ENCODE data around the gene PACC1.

The PACC1 gene

DNA sequence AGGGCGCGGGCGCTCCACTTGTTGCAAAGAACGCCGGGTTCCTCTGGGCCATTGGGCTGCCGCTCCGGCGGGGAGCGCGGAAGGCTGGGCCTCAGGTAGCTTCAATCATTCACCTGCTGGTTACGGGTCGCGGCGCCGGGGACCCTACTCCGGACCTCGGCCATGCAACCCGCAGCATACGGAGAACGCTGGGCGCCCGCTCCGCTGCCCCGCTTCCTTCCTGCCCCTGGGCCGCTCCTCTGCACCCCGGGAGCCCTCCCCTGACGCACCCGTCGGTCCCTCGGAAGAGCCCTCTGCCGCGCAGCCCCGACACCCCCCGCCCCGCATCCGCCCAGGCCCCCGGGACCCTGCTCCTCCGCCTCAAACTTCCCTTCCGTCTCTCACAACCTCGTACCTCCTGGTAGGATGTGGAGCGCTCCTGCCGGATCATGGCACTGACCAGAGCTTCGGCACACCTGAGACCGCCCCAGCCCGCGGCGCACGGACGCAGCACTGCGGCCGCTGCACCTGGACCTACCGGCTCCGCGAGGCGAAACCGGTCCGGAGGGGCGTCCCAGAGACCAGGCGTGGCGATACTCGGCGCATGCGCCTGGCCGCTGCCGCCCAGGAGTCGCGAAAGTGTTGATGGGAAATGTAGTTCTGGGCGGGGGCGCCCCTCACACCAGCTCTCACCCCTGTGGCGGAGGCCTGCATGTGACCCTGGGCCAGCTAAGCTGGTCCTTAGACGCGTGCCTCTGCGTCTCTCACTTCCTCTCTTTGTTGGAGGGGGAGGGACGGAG is at the start of gene PACC1:
Gene PACC1, minus strand, starts transcription at position 559 of the 779 bp plus-strand sequence. Its CDS starts 129 bp downstream, at position 430.
- peak; percentile 94 for DNase-seq

DNA sequence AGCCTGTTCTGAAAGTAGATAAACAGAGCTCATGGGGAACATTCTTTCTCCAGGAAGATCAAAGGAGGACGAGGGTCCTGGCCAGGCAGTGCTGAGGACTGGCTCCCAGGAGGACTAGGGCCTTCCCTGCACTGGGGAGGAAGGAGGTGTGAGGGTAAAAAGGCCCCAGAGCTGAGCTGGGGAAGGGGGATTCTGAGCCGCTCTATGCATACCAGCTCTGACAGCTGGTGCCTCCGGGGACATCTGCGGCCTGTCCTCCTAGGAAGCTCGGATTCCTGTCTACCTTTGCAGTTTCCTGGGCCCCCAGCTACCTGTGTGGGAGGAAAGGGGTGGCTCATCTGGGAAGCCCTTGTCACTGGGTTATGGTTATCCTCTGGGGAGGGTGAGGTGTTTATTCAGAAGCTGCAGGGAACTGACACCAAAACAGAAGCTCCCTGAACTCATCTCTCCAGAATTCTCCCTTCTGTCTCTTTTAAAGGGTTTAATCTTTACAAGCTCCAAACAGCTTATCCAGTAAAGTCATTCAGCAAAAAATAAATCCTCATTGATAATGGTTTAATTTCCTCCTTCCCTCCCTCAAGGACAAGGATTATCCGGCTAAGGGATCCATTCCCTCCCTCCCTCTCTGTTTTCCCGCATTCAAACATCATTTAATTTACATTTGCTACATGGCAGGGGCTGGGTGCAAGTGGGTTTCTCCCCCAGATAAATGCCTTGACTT is 49.0 kb upstream of the PACC1 start:
- no peak for DNase-seq

DNA sequence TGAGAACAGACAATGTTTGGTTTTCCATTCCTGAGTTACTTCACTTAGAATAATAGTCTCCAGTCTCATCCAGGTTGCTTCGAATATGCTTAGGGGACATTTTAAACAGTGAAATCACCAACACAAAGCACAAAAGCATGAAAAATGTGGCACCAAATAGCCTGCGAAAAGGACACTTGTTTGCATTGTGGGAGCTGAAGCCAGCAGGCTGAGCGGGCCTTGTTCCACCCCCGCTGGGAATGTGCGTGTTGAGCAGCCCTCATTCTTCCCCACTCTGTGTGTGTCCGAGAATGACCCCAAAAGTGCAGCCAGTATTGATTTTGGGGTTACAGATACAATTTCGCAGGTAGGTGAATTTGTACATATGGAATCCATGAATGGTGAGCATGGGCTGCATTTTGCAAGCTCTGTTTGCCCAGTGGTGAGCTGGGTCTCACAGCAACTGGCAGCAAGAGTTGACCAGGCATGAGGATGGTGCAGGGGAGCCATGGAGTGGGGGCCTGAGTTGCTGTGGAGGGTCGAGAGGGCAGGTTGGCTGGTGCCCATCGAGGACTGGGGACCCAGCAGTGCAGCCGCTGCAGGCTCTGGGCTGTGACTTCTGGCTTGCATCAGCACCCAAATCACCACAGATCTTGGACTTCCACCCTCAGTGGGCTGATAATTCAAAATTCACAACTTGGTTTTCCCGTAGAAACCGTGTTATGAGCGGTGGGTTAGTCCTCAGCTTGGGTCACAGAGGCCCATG is 47.4 kb upstream of the PACC1 start:
- DNase-seq: no peak

DNA sequence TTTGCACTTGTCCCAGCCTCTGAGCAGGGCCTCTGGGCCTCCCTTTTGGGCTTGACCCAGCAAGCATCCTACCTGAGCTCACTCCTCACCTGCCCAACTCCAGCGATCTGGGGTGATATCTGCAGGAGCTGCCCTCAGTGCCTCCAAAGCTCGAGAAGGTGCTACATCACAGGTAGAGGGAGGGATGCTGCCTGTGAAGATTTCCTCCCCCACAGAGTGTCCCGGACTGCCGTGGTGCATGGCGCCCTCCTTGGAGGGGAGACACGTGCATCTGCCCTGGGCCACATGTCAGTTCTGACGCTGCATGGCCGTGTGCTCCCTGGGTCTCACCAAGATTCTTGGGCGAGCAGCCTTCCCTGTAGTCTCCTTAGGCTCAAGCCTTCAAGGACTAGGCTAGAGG is 45.7 kb upstream of the PACC1 start:
- no peak for DNase-seq

DNA sequence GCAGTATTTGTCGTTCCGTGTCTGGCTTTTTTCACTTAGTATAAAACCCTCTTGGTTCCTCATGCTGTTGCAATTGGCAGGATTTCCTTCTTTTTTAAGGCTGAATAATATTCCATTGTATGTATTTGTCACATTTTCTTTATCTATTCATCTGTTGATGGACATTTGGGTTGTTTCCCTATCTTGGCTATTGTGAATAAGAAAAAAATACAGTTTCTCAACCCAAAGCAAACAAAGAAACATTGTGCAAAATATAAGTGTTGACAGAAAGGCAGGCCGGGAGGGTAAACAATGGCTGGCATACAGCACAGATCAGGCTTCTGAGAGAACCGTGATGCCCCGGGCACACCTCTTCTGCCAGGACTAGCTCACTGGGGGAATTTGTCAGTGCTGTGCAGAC is 45.0 kb upstream of the PACC1 start:
- no peak for DNase-seq

DNA sequence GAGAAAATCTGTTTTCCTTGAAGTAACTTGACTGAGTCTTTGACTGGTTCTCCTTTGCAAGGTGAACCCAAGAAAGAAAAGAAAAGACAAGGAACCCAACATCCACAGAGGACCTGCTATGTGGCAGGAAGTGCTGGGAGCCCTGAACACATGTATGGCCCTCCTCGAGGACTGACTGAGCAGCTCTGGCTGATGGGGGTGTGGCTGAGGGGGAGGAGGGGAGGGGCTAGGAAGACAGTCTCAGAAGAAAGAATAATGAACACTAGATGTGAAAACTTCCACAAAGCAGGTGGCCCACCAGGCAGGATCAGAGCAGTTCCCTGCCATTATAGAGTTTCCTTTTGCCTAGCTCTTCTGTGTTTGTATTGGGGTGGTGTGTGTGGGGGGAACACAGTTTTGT is 44.1 kb upstream of the PACC1 start:
- no peak for DNase-seq

DNA sequence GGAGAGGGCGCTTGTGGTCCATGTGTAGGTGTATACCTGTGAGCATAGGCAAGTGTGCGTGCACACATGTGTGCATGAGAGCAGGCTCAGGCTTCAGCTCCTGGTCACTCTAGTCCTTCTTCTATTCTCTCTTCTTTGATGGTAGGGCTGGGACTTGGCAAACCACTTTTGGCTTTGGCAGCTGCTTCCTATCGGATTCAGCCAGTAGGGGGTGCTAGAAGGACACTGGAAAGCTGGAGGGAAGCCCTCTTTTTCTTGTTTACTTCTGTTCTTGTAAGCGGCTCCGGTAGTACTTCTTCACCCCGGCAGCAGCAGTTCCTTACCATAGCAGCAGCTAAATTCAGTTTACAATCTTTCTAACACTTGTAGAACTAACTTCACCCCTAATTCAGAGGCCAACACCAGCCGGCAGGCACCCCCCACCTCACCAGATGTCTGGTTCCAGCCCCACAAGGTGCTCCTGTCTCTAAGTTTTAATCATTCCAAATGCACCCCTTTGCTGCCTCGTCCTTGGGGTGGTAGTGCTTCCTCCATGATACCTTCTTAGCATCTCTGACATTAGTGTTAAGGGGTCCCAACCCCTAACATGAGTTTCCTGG is 43.2 kb upstream of the PACC1 start:
- peak; percentile 63 for DNase-seq

DNA sequence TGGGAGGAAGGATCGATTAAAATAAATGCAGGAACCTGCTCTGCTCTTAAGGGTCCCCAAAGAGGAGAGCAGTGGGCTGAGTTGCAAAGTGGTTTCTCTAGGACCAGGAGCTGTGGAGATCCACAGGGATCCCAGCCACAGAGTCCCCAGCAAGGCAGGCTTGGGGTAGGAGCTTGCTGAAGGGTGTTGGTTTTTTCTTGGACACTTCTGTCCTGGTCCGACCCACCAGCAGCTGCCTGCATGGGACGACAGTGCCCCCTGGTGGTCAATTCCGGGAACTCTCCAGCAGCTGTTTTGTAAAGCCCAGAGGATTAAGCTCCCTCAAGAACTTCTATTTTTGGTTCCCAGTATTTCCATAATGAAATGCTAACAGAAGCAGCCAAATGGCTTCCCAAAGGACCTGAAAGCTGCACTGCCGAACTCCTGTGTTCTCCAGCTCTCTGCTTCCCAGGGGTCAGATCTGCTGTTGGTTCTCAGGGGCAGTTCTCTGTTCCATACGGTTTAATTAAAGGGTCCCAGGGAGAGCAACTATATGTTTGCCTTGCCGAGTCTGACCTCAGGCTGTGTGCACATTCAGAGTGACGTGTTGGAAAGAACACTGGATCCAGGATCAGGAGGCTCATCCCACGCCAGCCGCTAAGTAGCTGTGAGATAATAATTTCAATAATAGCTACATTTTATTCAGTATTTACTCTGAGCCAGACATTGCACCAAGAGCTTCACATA is 41.3 kb upstream of the PACC1 start:
- DNase-seq: peak; percentile 80

DNA sequence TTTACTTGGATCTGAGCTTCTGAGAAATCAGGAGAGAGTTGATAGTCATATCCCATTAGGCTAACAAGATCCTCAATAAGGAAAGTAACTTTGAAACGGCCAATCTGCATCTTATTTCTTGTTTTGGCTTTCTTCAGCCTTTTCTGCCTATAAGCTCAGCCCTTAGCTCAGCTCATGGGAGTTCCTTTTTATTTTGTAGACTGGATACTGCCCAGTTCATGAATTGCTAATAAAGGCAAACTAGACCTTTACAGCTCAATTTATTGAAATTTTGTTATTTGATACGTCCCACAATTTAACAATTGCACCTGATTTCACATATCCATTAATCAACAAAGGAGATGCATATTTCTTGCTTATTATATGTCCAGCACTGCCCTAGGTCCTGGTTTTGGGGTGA is 40.7 kb upstream of the PACC1 start:
- no peak for DNase-seq

DNA sequence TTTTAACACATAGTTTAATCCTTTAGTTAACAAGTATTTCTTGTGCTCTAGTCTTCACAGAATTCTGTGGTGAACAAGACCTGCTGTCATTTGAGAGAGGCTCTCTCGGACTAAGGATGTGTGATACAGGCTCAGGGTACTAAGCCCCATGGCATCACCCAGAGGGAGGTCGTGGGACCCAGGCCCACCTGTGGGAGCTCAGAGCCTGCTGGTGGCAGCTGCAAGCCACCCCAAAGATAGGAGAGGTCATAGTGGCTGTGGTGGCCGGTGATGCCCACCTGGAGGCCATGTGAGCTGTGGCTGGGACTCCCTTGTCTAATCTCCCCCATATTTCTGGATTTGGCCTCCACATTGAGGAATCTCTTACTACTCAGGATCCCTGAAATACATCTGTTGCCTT is 40.1 kb upstream of the PACC1 start:
- no peak for DNase-seq

DNA sequence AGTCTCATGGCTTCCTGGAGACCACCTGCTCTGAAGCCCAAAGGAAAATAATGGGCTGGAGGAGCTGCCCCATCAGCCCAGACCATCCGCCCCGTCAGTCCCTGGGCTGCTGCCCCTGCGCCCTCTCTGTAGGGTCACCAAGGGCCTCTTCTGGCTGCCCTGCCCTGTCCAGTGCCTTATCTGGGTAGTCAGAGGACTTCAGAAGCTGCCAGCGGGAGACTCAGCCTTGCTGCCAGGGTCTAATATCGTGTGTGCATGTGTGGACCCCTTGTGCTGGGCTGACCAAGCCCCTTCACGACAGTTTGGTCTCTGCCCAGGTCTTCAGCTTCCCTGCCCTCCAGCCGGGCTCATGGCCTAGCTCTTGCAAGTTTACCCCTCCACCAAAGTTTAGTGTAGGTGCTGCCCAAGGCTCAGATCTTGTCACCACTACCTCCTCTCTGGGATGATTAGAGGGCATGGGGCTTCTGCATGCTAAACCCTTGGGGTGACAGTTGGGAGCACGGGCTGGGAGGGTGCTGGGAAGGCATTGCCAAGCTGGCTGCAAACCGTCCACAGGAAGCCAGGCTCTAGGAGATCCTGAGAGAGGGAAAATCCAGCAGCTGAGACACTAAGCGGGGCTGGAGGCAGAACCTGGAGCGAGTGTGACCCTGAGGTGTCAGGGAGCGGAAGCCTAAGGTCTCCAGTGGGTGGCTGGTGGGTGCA is 38.6 kb upstream of the PACC1 start:
- no peak for DNase-seq

DNA sequence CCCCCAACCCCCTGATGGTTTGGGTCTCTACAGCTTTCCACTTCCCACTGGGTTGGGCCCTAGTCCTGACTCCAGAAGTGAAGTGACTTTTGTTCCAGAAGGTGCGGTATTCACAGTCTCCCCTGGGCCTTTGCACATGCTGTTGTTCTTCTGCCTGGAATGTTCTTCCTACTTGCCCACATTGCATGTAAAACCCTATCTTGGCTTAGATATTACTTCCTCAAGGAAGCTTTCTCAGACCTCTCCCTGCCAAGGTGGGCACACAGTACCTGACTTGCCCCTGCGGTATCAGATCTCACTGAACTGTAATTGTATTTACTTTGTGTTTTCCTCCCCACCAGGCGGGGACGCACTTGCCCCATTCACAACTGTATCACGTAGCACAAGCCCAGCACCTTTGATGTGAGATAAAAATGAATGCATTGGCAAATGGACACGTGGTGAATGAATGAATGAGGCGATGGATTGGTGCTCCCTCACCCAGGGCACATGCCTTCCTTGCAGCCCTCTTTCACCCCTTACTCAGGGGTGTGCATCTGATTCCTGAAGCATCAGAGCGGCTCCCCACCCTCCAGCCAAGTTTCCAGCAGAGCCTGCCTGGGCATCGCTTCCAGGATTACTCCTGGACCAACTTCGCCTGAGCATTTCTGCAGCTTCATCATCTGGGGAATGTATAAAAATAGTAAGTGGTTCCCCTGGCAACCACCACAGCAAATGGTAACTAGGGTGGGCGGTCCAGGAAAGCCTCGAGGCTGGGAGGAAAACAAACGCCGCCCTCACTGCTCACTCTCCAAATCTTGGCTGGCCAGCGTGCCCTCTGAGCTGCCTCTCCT is 37.9 kb upstream of the PACC1 start:
- DNase-seq: no peak

DNA sequence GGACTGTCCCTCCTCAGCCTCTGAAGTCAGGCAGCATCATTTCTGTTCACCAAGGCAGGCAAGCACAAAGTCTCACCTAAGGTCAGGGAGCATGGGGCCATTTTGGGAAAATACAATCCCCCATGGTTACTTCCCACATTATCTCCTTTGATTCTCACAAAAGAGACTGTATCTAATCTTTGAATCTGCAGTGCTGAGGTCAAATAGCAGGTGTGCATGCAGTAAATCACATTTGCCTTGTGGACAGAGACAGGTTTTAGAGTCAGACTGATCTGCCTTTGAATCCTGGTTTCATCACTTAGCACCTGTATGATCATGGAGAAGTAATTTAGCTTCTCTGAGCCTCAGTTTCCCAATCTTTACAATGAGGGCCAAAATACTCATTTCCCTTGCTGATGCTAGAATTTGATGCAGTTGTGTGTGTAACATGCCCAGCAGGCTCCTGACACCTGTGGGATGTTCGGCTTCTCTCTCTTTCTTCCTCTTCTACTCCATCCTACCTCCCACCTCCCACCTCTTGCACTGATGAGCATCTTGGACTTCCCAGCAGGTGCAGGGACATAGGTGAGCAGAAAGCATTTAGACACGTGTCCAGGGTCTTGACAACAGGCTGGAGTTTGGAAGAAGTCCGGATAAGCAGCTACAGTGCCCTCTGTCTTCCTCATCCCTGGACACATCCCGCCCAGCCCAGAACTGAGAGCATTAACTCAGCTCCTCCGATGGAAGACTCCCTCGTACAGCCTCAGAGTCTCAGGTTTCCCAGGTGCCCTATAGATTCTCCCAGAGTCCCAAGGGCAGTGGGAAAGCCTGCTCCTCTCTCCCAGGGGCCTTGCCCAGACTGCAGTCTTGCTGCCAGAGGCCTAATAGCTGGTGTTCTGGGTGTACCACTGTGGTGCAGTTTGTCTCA is 37.0 kb upstream of the PACC1 start:
- no peak for DNase-seq

DNA sequence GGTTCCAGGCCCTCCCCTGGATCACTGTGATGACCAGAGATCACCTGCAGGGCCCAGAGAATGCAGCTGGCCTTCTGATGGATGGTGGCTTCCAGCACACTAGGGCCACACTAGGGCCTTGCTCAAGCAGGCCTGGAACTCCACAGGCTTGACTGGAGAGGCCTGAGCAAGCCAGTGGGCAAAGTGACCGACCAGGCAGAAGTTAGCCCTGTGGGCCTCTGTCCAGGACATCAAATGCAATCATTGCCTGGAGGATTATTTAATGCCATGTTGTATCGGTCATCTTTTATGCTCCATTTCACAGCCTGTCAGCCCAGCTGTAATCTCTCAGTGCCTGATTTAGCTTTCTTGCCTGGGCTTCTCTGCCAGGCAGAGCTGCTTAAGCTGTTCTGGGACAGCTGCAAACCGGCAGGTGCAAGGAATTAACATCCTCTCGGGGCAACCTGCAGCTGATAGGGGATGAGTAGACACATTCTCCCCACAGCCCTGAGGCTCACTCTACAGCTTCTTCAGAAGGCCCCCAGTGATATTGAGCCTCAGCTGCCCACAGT is 35.7 kb upstream of the PACC1 start:
- DNase-seq: no peak

DNA sequence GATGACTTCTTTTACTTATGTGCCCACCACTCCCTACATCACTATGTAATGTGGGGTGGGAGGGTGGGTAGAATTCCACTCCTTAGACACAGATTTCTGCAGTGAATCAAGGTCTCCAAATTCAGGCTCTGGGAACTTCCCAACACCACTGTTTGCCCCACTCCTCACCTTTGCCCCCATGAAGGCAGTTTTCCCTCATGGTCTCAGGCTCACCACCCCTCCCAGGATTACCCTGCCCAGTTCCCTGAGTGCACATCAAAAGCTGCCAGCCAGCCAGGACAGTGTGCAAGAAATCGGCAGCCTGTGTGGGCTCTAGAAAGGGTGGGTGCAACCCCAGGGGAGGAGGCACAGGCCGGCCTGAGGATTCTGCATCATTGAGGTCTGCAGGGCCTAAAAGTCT is 32.8 kb upstream of the PACC1 start:
- DNase-seq: no peak

DNA sequence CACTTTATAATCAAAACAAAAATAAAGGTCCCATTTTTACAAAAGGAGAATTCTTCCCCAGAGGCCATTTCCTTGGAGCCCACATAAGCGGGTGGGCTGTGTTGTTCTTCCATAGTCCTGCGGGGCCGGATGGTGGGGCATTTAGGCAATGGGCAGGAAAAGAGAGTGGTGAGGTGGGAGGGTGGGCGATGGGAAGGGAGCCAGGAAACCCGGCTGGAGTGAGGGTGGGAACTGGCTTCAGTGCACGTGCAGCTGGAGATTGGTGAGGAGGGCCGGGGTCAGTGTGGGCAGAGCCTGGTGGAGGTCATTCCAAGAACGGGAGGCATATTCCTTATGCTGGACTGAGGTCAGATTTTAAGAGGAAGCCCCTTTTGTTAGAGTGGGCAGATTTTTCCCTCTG is 31.6 kb upstream of the PACC1 start:
- DNase-seq: no peak

DNA sequence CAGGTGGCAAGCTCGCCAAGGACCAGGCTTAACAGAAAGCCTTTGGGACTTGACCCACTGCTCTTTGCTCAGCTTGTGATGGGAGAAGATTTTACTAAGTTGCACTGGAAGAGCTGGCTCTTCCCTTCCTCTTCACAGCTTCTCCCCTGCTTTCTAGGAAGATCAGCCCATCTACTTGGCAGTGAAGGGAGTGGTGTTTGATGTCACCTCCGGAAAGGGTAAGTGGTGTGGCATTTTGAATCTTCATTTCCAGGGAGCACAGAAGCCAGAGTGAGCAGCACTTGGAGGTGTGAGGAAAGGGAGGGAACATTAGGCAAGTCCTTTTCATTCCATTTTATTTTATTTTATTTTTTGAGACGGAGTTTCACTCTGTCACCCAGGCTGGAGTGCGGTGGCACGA is 27.7 kb upstream of the PACC1 start:
- no peak for DNase-seq

DNA sequence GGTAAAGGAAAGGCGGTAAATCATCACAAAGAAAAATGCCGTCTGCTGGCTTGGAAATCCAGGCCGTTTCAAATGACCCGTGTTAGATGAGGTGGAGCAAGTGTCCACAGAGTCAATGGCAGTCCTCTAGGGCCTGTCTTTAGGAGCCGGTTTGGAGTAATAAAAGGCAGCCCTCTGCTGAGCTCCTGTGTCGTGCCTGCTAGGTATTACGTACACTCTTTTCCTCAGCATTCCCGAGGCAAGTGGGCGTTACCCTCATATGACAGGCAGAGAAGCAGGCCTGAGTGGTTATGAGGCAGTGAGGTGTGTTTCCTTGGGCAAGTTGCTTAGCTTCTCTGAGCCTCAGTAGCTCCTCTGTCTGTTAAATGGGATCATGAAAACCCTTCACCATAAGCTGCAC is 25.7 kb upstream of the PACC1 start:
- no peak for DNase-seq

DNA sequence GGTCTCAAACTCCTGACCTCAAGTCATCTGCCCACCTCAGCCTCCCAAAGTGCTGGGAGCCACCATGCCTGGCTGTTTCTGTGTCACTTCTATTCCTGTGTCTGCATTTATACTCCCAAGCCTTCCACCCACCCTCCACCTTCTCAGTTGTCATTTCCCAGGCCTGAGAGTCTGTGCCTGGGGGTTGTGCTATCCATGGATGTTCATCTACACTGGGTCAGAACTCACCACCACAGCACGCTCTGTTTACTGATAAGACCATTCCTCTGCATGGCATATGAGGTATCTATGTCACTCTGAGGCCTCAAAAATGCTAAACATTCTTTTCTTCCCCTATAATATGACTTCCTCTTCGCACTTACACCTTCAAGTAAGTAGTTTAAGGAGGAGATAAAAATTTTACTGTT is 24.1 kb upstream of the PACC1 start:
- DNase-seq: no peak
